Islet of Langerhans (tissue), 1 donor: ENCODE data around the gene P2RY6.

Experiments
- FAIRE-seq: peaks from one replicate; lab custom pipeline; 2011; peaks lifted over from hg19 to GRCh38; lab: Jason Lieb, UNC

The P2RY6 gene

DNA sequence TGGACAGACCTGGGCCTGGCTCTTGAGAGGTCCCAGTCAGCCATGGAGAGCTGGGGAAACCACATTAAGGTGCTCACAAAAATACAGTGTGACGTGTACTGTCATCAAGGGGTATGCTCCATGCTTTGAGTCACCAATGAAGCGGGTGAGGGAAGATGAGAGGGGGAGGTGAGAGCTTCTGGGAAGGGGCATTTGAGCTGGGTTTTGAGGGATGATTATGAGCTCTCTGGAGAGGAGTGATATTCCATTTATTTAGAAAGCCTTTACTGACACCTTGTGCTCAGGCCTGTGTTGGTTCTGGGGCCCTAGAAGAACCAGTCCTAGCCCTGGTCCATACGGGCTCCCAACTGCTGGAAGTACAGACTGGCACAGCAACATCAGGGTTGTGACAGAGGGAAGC lies 25.6 kb downstream of the P2RY6 start:
- FAIRE-seq, result no peak

DNA sequence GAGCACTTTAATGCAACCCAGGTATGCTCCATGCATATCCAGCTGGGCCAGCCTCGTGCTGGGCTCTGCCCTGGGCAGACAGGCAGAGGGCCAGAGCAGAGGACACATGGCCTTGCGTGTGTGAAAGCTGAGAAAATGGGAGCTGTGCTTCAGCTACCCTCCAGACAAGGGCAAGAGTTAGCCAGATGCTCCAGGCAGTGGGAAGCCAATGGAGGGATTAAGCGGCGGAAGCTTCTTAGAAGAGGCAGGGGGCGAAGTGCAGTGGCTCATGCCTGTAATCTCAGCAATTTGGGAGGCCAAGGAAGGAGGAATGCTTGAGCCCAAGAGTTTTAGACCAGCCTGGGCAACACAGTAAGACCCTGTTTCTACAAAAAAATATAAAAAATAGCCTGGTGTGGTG lies 26.1 kb downstream of the P2RY6 start:
- no peak for FAIRE-seq

DNA sequence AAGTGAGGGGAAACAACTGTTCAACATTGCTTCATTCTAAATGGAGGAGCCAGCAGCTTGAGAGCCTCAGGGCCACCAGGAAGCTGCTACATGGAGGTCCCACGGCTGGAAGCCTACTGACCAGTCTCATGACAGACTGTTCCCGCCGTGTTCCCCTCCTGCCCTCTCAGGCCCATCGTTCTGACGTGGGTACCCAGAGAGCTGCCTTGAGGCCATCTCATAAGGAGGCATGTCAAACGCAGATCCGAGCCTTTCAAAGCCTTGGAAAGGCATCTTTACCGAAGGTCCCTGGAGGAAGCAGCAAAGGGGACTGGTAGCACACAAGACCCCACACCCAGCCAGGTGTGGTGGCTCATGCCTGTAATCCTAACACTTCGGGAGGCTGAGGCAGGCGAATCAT lies 27.6 kb downstream of the P2RY6 start:
- FAIRE-seq, result no peak

DNA sequence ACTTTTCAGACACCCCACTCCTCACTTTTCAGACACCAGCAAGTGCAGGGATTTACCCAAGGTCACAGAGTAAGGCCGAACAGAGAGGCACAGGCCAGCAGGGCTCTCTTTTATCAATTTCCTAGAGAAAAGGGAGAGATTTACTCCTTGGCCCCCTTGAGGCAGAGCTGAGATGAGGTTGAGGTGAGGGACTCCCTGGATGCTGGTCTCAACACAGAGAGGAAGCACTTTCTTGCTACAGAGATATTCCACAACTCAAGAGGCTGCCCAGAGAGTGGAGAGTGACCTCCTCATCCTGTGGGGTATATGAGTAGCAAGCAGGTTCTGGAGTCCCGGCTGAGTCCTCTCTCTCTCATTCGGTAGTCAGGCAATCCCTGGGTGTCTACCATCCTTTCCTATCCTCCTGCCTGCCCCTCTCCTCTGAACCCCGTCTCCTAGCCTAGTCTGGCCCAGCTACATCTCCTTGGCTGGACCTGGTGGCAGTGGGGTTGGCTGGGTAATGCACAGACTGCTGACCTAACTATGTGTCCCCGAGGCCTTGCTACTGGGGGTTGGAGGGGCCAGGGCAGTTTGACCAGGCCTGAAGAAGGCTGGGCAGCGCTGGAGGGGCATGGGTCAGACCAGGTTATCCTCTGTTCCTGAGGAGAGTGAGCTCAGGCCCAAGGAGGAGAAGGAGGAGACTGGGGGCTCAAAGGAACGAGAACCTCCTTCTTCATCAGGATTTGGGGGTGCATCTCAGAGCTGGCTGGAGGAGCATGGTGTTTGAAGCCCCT lies 34.1 kb downstream of the P2RY6 start:
- no peak for FAIRE-seq

DNA sequence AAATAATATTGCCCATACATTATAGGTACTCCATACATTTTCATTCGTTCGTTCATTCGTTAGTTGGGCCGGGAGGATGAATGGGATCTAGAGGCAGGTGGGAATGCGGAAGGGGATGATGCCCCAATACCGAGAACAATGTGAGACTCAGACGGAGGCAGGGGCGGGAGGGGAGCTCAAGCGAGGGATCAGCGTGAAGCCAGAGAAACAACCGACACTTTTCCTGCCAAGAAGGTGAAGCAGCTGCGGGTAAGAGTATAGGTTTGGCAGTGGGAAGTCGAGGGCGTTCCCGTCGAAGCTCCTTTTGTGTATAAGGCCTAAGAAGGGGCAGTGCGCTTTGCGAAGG lies 34.8 kb downstream of the P2RY6 start:
- FAIRE-seq, result no peak

DNA sequence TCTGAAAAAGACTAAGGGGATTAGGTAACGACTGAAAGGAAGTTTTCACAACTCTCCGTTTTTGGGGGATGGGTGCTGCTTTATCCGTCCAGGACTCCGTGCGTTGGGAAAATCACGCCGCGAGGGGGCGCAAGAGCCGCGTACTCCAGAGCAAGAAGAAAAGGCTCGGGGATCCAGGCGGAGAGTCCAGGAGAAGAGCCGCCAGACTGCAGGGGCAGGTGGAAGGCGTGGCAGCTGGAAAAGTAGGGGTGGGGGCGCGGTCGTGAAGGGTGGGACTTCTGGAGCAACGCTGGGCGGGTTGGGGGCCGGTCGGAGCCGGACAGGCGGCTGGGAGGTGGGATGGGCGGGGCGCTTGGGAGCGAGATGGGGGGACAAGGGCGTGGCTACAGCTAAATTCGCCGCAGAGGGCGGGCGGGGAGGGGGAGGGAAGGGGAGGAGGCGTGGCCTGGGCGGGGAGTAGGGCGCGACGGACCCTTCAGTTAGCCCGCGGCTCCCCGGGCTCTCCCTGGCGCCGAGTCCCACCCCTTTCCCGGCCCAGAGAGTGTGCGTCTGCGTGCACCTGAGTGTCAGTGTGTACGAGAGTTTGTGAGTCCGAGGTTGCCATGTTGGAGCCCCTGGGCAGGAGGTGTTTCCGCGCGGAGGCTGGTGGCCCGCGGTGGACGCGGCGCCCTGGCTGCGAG lies 35.3 kb downstream of the P2RY6 start:
- FAIRE-seq, result no peak

DNA sequence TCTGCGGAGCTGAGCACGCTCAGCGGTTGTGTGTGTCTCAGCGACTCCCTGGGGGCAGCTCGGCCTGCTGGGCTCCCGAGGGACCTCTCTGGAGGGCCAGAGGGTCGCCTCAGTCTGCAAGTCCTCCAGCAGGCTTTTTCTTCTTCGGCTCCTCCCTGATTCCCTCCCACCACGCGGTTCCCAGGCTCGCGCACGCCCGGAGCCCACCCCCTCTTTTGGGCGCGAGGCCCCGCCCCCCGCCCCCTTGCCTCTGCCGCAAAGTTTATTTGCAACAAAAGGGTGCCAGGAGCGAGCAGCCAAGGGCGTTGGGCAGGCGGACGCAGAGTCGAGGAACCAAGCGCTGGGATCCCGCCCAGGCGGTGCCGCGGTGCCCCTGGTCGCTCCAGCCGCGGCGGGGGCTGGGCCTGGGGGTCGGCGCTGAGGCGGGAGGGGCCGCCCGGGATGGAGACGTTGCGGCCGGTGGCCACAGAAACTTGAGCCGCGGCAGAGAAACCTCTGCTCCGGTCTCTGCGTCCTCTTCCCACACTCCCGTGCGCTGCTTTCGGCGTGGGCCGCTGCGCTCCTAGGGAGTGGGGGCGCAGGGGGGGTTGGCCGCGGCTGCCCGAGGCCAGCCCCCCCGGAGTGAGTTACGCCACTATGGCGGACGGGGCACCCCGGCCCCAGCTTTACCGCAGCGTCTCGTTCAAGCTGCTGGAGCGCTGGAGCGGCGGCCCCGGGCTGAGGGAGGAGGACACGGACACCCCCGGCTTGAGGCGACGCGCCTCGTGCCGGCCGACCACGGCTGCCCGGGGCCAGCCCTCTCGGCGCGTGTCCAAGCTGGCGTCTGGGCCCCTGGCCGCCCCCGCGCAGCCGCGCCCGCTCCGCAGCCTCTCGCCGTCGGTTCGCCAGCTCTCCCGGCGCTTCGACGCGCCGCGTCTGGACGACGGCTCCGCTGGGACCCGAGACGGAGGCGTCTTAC lies 36.1 kb downstream of the P2RY6 start, which contains the start of gene ARHGEF17:
TSS of gene ARHGEF17 (plus strand) at position 274 of the 958 bp plus-strand sequence. CDS start at position 637, 363 bp downstream.
- FAIRE-seq, result no peak

DNA sequence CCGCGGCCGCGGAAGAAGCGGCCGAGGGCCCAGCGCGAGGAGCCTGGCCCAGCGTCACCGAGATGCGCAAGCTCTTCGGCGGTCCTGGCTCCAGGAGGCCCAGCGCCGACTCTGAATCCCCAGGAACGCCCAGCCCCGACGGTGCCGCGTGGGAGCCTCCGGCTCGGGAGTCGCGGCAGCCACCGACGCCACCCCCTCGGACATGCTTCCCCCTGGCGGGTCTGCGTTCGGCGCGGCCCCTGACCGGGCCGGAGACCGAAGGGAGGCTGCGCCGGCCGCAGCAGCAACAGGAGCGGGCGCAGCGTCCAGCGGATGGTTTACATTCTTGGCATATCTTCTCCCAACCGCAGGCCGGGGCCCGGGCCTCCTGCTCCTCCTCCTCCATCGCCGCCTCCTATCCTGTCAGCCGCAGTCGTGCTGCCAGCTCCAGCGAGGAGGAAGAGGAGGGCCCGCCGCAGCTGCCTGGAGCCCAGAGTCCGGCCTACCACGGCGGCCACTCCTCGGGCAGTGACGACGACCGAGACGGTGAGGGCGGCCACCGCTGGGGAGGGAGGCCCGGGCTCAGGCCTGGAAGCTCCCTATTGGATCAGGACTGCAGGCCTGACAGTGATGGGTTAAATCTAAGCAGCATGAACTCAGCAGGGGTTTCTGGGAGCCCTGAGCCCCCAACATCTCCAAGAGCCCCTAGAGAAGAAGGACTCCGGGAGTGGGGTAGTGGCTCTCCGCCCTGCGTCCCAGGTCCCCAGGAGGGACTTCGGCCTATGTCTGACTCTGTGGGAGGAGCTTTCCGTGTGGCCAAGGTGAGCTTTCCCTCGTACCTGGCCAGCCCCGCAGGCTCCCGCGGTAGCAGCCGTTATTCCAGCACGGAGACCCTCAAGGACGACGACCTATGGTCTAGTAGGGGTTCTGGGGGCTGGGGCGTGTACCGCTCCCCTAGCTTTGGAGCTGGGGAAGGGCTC lies 37.1 kb downstream of the P2RY6 start:
- no peak for FAIRE-seq

DNA sequence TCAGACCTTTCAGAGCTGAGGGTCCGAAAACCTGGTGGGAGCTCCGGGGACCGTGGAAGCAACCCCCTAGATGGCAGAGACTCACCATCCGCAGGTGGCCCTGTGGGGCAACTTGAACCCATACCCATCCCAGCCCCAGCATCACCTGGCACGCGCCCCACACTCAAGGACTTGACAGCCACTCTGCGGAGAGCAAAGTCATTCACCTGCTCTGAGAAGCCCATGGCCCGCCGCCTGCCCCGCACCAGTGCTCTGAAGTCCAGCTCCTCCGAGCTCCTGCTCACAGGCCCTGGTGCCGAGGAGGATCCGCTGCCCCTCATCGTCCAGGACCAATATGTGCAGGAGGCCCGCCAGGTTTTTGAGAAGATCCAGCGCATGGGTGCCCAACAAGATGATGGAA lies 37.9 kb downstream of the P2RY6 start:
- FAIRE-seq, result no peak

DNA sequence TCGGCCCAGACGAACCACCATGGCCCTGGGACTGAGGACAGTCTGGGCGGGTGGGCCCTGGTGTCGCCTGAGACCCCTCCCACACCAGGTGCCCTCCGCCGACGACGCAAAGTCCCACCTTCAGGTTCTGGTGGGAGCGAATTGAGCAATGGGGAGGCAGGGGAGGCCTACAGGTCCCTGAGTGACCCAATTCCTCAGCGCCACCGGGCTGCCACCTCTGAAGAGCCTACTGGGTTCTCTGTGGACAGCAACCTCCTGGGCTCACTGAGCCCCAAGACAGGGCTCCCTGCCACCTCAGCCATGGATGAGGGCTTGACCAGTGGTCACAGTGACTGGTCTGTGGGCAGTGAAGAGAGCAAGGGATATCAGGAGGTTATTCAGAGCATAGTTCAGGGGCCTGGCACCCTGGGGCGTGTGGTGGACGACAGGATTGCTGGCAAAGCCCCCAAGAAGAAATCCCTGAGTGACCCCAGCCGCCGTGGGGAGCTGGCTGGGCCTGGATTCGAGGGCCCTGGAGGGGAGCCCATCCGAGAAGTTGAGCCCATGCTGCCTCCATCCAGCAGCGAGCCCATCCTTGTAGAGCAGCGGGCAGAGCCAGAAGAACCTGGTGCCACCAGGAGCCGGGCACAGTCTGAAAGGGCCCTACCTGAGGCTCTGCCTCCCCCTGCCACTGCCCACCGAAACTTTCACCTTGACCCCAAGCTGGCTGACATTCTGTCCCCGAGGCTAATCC lies 38.7 kb downstream of the P2RY6 start:
- FAIRE-seq, result no peak

DNA sequence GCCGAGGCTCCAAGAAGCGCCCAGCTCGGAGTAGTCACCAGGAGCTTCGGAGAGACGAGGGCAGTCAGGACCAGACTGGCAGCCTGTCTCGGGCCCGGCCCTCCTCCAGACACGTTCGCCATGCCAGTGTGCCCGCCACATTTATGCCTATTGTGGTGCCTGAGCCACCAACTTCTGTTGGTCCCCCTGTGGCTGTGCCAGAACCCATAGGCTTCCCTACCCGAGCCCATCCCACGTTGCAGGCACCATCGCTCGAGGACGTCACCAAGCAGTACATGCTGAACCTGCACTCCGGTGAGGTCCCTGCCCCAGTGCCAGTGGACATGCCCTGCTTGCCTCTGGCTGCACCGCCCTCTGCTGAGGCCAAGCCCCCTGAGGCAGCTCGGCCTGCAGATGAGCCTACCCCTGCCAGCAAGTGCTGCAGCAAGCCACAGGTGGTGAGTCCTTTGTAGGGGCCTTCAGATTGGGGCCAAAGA lies 39.3 kb downstream of the P2RY6 start:
- no peak for FAIRE-seq

DNA sequence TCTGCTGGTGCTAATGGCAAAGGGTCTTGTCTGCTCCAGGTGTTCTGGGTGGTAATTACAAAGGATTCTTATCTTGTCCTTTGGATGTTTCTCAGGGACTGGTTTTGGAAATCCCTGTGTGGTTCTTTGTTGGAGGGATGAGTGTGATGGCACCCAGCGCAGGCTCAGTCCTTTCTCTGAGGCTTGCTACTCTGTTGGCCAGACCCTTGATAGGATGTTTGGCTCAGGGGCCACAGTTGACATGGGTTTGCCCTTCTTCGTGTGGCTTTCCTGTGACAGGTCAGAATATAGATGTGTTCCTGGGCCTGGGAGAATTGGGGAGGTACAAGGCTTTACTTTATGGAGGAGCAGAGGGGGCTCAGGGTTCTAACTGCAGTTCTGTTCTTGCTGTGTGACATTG lies 39.9 kb downstream of the P2RY6 start:
- no peak for FAIRE-seq

DNA sequence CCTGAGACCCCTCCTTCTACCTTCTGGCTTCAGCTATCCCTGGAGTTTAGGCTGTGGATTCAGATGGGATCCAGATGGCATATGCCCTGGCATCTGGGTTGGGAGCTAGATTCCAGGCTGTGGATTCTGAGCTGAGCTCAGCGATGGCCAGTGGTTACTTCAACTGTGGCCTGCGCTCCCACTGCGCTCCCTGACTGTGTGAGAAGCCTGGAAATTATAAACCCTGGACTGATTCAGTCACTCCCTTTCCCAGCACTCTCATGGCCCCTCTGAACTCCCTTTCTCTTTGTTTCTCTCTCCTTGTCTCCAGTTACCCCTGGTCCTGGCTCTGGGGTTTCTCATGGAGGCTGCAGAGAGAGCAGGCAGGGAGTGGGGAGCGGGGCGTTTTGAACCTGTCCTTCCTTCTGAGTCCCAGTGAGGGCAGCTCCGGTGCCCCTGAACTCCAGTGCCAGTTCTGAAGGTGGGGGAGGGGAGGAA lies 40.8 kb downstream of the P2RY6 start:
- FAIRE-seq, result no peak

DNA sequence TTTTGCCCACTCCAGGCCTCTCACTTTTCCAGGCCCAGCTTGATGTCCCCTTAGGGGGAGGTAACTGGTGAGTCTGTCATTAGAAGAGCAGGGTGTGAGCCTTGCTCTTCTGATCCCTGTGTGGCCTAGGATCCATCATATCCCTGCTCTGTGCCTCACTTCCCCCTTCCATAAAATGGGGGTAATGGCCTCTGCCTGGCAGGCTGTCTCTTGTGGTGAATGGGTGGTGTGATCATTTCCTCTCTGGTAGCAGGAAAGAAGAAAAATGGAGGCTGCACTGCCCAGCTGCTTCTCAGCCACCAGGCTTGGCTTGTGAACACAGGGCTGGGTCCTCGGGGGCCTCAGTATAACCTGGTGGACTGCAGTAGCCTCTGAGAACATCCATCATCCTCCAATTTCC lies 41.5 kb downstream of the P2RY6 start:
- FAIRE-seq, result no peak

DNA sequence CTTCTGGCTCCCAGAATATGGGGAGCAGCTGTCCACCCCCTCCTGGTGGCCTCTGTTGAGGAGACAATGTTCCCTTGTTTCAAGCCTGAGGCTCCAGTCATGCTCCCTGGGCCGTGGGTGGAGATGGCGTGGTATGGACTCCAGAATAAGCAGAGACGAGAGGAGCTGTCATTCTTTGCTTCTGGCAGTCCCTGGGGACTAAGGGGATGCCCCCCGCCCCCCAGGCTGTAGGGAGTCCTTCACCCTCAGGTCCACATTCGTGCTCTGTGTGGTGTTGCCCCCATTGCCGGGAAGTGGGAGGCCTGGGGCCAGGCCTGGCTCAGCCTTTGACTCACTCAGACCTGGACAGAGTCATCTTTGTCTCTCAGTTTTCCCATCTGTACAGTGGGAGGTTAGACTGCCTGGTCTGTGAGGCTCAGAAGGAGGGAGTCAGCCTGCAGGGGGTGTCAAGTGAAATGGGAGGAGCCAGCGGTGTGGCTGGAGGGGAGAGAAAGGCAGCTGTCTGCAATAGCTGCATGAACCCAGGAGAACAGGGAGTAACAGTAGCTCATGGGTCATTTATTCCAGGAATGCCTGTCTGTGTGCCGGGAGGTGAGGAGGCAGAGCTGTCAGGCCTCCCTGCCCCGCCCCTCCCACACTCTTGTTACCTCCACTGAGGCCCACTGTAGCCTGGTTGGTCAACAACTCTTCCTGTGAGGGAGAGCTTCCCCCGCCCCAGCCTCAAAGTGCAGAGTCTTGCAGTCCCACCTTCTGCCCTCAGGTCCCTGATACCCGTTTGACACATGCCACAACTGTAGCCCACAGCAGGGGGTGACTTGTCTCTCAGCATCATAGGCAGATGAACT lies 42.2 kb downstream of the P2RY6 start:
- FAIRE-seq, result no peak

DNA sequence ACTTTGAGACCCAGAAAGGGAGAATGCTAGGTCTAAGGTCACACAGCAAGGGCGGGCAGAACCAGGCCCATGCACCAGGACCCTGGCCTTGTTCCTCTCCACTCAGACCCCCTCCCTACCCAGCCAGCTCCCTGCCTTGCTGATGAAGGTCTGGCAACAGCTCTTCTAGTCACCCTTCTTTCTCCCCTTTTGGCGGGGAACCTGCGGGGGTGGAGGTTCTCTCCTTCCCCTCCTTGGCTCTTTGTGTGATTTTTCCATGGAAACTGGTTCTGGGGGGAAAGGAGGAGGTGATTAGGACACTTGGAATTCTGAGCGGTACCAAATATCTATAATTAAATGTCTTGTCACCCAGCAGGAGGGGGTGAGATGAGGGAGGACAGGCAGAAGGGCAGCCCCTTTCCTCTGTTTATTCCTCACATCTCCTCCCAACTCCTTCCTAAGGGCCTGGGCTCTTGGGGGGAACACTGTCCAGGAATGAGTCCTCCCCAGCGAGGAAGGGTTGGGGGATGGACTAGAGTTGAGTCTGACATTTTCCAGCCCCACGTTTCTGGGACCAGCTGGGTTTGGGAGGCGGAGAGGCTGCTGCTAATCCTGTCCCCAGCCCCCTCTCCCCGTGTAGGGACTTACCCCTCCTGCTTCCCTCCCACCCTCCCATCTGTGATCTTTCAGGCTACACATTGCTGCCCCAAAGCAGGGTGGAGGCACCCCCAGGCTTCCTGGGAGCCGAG lies 43.3 kb downstream of the P2RY6 start:
- no peak for FAIRE-seq

DNA sequence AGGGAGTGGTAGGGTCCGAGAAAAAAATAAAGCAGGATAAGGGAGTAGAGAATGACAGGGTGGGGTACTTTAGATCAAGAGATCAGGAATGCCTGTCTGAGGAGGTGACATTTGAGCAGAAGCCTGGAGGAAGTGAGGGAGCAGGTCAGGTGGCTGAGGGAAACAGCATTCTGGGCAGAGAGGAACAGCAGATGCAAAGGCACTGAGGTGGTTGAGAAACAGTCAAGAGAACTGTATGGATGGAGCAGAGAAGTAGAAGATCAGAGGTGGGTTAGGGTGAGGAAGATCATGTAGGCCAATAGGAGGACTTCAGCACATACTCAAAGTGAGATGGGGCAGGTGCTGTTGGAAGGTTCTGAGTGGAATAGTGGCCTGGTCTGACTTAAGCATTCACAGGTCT lies 44.3 kb downstream of the P2RY6 start:
- FAIRE-seq, result no peak

DNA sequence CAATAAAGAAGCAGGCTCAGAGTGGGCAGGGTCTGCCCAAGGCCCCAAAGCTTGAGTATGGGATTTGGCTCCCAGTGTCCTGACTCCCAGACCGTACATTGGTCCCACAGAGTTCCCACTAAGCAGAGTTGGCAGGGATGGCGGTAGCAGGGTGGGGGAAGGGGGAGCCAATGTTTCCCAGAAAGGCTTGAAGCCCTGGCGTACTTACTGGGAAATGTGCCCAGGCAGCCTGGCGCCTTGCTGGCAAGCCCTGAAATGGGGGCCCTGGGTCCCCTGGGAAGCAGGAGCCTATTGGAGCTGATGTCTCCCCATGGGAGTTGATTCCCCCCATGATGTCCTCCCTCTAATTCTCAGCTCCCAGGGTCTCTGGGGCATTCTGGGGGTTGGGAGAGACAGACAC lies 45.2 kb downstream of the P2RY6 start:
- no peak for FAIRE-seq

DNA sequence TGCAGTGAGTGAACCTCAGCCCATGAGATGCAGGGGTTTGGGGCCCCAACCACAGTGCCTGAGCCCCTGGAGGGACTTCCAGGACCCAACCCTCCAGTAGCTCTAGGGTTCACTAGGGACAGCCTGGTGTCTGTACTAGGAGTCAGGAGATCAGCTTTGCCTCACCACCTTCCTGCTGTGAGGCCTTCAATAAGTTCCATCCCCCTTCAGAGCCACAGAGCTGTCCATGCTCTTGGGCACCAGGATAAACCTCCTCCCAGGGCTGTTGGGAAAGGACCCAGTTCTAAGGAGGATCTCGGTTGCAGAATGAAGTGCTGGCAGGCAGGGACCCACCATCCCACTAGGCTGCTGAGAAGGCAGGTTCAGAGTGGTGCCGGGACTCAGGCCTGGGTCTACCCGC lies 45.7 kb downstream of the P2RY6 start:
- no peak for FAIRE-seq
